ENCODE results near the gene GJA10. TPM values are rescaled to one million over a fixed set of nuclear protein-coding genes. Genes with fewer than 3 reads are reported as not detected.

GJA10 gene
- polyA plus RNA-seq, 1 donor (not counting 4 experiments of a cell fraction or from before 2014, with no cell fraction given), result not detected

- Histone ChIP-seq H3K9me1 (ENCODE audit: control insufficient read depth, extremely low read depth, insufficient read depth, low read length) (no peaks in the 10 kb centered on the region), H3K27me3 (ENCODE audit: control insufficient read depth, extremely low read depth, insufficient read depth, low read length) (no peaks in the 10 kb centered on the region), H3K4me2 (ENCODE audit: control insufficient read depth, extremely low read depth, insufficient read depth, low read depth, low read length) (no peak overlapping the region), H3K9me3 (ENCODE audit: control insufficient read depth, low read depth, low read length) (no peaks in the 10 kb centered on the region), H2AFZ (ENCODE audit: control insufficient read depth, low read length) (no peak overlapping the region), H3K4me3 (ENCODE audit: control insufficient read depth in 2 of 3, extremely low read depth in 1 of 3, insufficient read depth in 2 of 3, low read depth in 1 of 3, low read length in 3 of 3) (no peak overlapping the region), H3K9ac (ENCODE audit: control insufficient read depth, extremely low read depth, insufficient read depth, low read length) (no peak overlapping the region), H3K36me3 (ENCODE audit: control insufficient read depth in 2 of 2, extremely low read depth in 1 of 2, insufficient read depth in 2 of 2, low read length in 2 of 2) (no peaks in the 10 kb centered on the region), H3K79me2 (ENCODE audit: control insufficient read depth, insufficient read depth, low read length) (no peaks in the 10 kb centered on the region), H4K20me1 (ENCODE audit: control insufficient read depth, extremely low read depth, insufficient read depth, low read length) (no peaks in the 10 kb centered on the region), H3K4me1 (ENCODE audit: control insufficient read depth, extremely low read depth, insufficient read depth, low read length) (peaks cover 6% of the 10 kb centered on the region), H3K27ac (ENCODE audit: control insufficient read depth, insufficient read depth, low read length) (no peak overlapping the region)
- FAIRE-seq (no peak), DNase-seq (ENCODE audit: low read depth, low spot score) (no peak)
- no peak for TF ChIP-seq EZH2 (IDR thresholded peaks at IDR 0.05; ENCODE audit: low read length)
- no peak for TF ChIP-seq CTCF (optimal IDR thresholded peaks at IDR 0.05 in 1 of 3, IDR thresholded peaks at IDR 0.05 in 1 of 3, conservative IDR thresholded peaks at IDR 0.05 in 1 of 3; ENCODE audit: extremely low read depth in 1 of 3, insufficient read depth in 2 of 3, low read length in 3 of 3)
- dilution Hi-C loops (cut with MboI; ENCODE audit: extremely low pct_ligation_motif_present, low sequenced_read_pairs), result no loop called here
Observed at GRCh38 chr6:89942601-89943000, 48.3 kb downstream of the GJA10 start.

- Histone ChIP-seq H3K79me2 (ENCODE audit: control insufficient read depth, insufficient read depth, low read length) (no peaks in the 10 kb centered on the region), H3K9ac (ENCODE audit: control insufficient read depth, extremely low read depth, insufficient read depth, low read length) (no peak overlapping the region), H3K4me1 (ENCODE audit: control insufficient read depth, extremely low read depth, insufficient read depth, low read length) (peaks cover 6% of the 10 kb centered on the region), H3K4me3 (ENCODE audit: control insufficient read depth in 2 of 3, extremely low read depth in 1 of 3, insufficient read depth in 2 of 3, low read depth in 1 of 3, low read length in 3 of 3) (no peak overlapping the region), H4K20me1 (ENCODE audit: control insufficient read depth, extremely low read depth, insufficient read depth, low read length) (no peaks in the 10 kb centered on the region), H3K36me3 (ENCODE audit: control insufficient read depth in 2 of 2, extremely low read depth in 1 of 2, insufficient read depth in 2 of 2, low read length in 2 of 2) (no peaks in the 10 kb centered on the region), H3K9me1 (ENCODE audit: control insufficient read depth, extremely low read depth, insufficient read depth, low read length) (no peaks in the 10 kb centered on the region), H3K4me2 (ENCODE audit: control insufficient read depth, extremely low read depth, insufficient read depth, low read depth, low read length) (no peak overlapping the region), H3K27me3 (ENCODE audit: control insufficient read depth, extremely low read depth, insufficient read depth, low read length) (no peaks in the 10 kb centered on the region), H2AFZ (ENCODE audit: control insufficient read depth, low read length) (no peak overlapping the region), H3K9me3 (ENCODE audit: control insufficient read depth, low read depth, low read length) (no peaks in the 10 kb centered on the region), H3K27ac (ENCODE audit: control insufficient read depth, insufficient read depth, low read length) (no peak overlapping the region)
- dilution Hi-C loops (cut with MboI; ENCODE audit: extremely low pct_ligation_motif_present, low sequenced_read_pairs), result no loop called here
- no peak for FAIRE-seq
- no peak for DNase-seq (ENCODE audit: low read depth, low spot score)
- TF ChIP-seq CTCF (optimal IDR thresholded peaks at IDR 0.05 in 1 of 3, IDR thresholded peaks at IDR 0.05 in 1 of 3, conservative IDR thresholded peaks at IDR 0.05 in 1 of 3; ENCODE audit: extremely low read depth in 1 of 3, insufficient read depth in 2 of 3, low read length in 3 of 3) (no peak), EZH2 (IDR thresholded peaks at IDR 0.05; ENCODE audit: low read length) (no peak)
Observed at GRCh38 chr6:89944181-89944755, 50.0 kb downstream of the GJA10 start.
